Astrocyte (in vitro differentiated cells and primary cell): ENCODE results near the gene KCTD20. TPM values are rescaled to one million over a fixed set of nuclear protein-coding genes. Genes with fewer than 3 reads are reported as not detected.

Experiments used
- DNase-seq: peaks from one replicate; pipeline ENCODE4 v3.0.0-alpha.2; 2010; ENCODE audit warnings: low read depth
- FAIRE-seq: peaks from 2 replicates; lab custom pipeline; 2011; peaks lifted over from hg19 to GRCh38; lab: Jason Lieb, UNC
- H2AFZ ChIP-seq: 2 replicates; pipeline ENCODE4 v1.6.0; 2012; ENCODE audit warnings: low read depth, low read length, inconsistent platforms
- H3K27ac ChIP-seq: 2 replicates; pipeline ENCODE4 v1.5.1; 2011; ENCODE audit warnings: low read depth, low read length, inconsistent platforms
- H3K27me3 ChIP-seq: 2 replicates; pipeline ENCODE4 v1.6.0; 2011; ENCODE audit warnings: low read length, inconsistent platforms; ENCODE audit not compliant: insufficient read depth
- H3K36me3 ChIP-seq: 2 replicates; pipeline ENCODE4 v1.5.1; 2011; ENCODE audit warnings: low read length, inconsistent platforms; ENCODE audit not compliant: insufficient read depth
- H3K4me1 ChIP-seq: 2 replicates; pipeline ENCODE4 v1.5.1; 2011; ENCODE audit warnings: low read length, inconsistent platforms; ENCODE audit not compliant: insufficient read depth
- H3K4me2 ChIP-seq: 2 replicates; pipeline ENCODE4 v1.6.0; 2012; ENCODE audit warnings: low read length, inconsistent platforms
- H3K4me3 ChIP-seq: 2 replicates; pipeline ENCODE4 v1.5.1; 2011; ENCODE audit warnings: low read depth, mild to moderate bottlenecking, low read length, inconsistent platforms; ENCODE audit not compliant: insufficient read depth
- H3K79me2 ChIP-seq: 2 replicates; pipeline ENCODE4 v1.6.0; 2012; ENCODE audit warnings: mild to moderate bottlenecking, low read length, inconsistent platforms; ENCODE audit not compliant: insufficient read depth
- H3K9ac ChIP-seq: 2 replicates; pipeline ENCODE4 v1.6.0; 2012; ENCODE audit warnings: mild to moderate bottlenecking, low read length, inconsistent platforms
- H3K9me3 ChIP-seq: 2 replicates; pipeline ENCODE4 v1.5.1; 2012; ENCODE audit warnings: low read depth, mild to moderate bottlenecking, low read length, inconsistent platforms; ENCODE audit not compliant: insufficient read depth
- H4K20me1 ChIP-seq: 2 replicates; pipeline ENCODE4 v1.6.0; 2012; ENCODE audit warnings: low read length, inconsistent platforms; ENCODE audit not compliant: insufficient read depth
- H3K27ac Mint-ChIP-seq: one replicate; pipeline ENCODE4 v1.8.0; 2021; ENCODE audit warnings: mild to moderate bottlenecking, mixed read lengths; ENCODE audit not compliant: unreplicated experiment
- H3K27me3 Mint-ChIP-seq: one replicate; pipeline ENCODE4 v1.8.0; 2021; ENCODE audit warnings: low read depth, mixed read lengths; ENCODE audit not compliant: unreplicated experiment
- H3K36me3 Mint-ChIP-seq: one replicate; pipeline ENCODE4 v1.8.0; 2021; ENCODE audit warnings: low read depth, mixed read lengths; ENCODE audit not compliant: unreplicated experiment
- H3K4me1 Mint-ChIP-seq: one replicate; pipeline ENCODE4 v1.8.0; 2021; ENCODE audit warnings: low read depth, mixed read lengths; ENCODE audit not compliant: unreplicated experiment
- H3K4me3 Mint-ChIP-seq: one replicate; pipeline ENCODE4 v1.8.0; 2021; ENCODE audit warnings: mild to moderate bottlenecking, moderate library complexity, mixed read lengths; ENCODE audit not compliant: unreplicated experiment
- H3K9me3 Mint-ChIP-seq: one replicate; pipeline ENCODE4 v1.8.0; 2021; ENCODE audit warnings: mild to moderate bottlenecking, mixed read lengths; ENCODE audit not compliant: unreplicated experiment
- EZH2 ChIP-seq: IDR thresholded peaks from 2 replicates; pipeline ENCODE4 v1.6.1; 2012; ENCODE audit warnings: mild to moderate bottlenecking, low read length, inconsistent platforms; ENCODE audit not compliant: insufficient read depth
- total RNA-seq: library from RNA; stranded (reverse); gene quantifications from 2 replicates; pipeline ENCODE4 v1.2.1, GENCODE V29; 2021
- TF ChIP-seq, protein P1 (sequence below): IDR thresholded peaks from 2 replicates; pipeline ENCODE4 v1.5.1; 2011; ENCODE audit warnings: low read depth, mild to moderate bottlenecking, inconsistent platforms, low read length, moderate library complexity; ENCODE audit not compliant: insufficient read depth

KCTD20 gene
- total RNA-seq, 1 donor from 2014 or later, result 56.7 TPM

DNA sequence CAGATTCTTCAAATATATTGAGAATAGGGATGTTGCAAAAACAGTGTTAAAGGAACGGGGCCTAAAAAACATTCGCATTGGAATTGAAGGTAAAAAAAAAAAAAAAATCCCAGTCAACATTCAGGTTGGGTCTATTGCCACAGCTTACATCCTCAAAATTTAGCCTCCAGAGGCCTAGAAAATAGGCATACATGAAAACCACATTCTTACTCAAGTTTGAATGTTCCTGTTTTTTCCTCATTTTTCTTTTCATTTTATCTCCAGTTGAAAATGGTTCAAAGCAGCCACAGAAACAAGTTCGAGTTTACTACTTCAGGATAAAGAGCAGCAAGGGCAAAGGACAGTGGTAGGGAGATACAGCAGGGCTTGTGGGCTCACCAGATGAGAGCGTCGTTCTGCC is 41.9 kb downstream of the KCTD20 start:
- no peaks in the 10 kb centered on the region for H3K79me2 ChIP-seq
- TF ChIP-seq EZH2, result no peak
- TF ChIP-seq, protein P1, sequence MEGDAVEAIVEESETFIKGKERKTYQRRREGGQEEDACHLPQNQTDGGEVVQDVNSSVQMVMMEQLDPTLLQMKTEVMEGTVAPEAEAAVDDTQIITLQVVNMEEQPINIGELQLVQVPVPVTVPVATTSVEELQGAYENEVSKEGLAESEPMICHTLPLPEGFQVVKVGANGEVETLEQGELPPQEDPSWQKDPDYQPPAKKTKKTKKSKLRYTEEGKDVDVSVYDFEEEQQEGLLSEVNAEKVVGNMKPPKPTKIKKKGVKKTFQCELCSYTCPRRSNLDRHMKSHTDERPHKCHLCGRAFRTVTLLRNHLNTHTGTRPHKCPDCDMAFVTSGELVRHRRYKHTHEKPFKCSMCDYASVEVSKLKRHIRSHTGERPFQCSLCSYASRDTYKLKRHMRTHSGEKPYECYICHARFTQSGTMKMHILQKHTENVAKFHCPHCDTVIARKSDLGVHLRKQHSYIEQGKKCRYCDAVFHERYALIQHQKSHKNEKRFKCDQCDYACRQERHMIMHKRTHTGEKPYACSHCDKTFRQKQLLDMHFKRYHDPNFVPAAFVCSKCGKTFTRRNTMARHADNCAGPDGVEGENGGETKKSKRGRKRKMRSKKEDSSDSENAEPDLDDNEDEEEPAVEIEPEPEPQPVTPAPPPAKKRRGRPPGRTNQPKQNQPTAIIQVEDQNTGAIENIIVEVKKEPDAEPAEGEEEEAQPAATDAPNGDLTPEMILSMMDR, result no peak
- H3K4me2 ChIP-seq, result no peak overlapping the region
- no peak overlapping the region for H3K27ac Mint-ChIP-seq
- FAIRE-seq (no peak), DNase-seq (no peak)
- peaks cover 38% of the 10 kb centered on the region for H3K36me3 ChIP-seq
- H3K27ac ChIP-seq, result no peak overlapping the region
- no peaks in the 10 kb centered on the region for H3K9me3 ChIP-seq
- no peak overlapping the region for H2AFZ ChIP-seq
- no peaks in the 10 kb centered on the region for H3K27me3 Mint-ChIP-seq
- H3K9ac ChIP-seq, result no peak overlapping the region
- peaks cover 31% of the 10 kb centered on the region for H4K20me1 ChIP-seq
- H3K36me3 Mint-ChIP-seq, result peaks cover 21% of the 10 kb centered on the region
- H3K4me3 Mint-ChIP-seq, result no peak overlapping the region
- H3K9me3 Mint-ChIP-seq, result no peaks in the 10 kb centered on the region
- H3K4me1 ChIP-seq, result peaks cover 16% of the 10 kb centered on the region
- H3K4me1 Mint-ChIP-seq, result peaks cover 10% of the 10 kb centered on the region
- no peaks in the 10 kb centered on the region for H3K27me3 ChIP-seq
- no peak overlapping the region for H3K4me3 ChIP-seq

DNA sequence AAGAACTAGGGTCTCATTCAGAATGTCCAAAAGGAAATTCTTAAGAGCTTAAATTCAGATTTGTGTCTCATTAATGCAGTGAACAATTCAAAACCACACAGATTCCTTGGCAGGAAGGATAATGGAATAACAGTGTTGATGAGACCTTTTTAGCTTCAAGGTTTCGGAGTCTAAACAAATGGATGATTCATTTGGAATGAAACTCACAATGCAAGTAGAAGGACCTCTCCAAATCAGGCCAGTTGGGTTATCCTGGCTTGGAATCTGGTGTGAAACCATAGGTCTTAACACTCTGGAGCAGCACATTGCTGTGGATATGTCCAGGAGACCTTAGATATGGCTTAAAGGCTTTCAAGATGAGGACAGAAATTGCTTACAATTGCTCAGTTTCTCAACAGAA is 44.9 kb downstream of the KCTD20 start:
- TF ChIP-seq, protein P1, result no peak
- TF ChIP-seq EZH2, result no peak
- Histone ChIP-seq H3K4me3 (no peak overlapping the region), H3K36me3 (peaks cover 18% of the 10 kb centered on the region), H3K79me2 (no peaks in the 10 kb centered on the region), H3K4me1 (peaks cover 16% of the 10 kb centered on the region), H3K27me3 (no peaks in the 10 kb centered on the region), H3K9me3 (no peaks in the 10 kb centered on the region), H3K27ac (no peak overlapping the region), H4K20me1 (peaks cover 38% of the 10 kb centered on the region), H3K9ac (no peak overlapping the region), H3K4me2 (peak overlapping the region; percentile 24), H2AFZ (no peak overlapping the region)
- Mint-ChIP-seq H3K27ac (no peak overlapping the region), H3K36me3 (peaks cover 13% of the 10 kb centered on the region), H3K27me3 (no peaks in the 10 kb centered on the region), H3K4me3 (no peak overlapping the region), H3K9me3 (no peaks in the 10 kb centered on the region), H3K4me1 (peaks cover 12% of the 10 kb centered on the region)
- peak; percentile 85 for DNase-seq
- peak; percentile 88 for FAIRE-seq

DNA sequence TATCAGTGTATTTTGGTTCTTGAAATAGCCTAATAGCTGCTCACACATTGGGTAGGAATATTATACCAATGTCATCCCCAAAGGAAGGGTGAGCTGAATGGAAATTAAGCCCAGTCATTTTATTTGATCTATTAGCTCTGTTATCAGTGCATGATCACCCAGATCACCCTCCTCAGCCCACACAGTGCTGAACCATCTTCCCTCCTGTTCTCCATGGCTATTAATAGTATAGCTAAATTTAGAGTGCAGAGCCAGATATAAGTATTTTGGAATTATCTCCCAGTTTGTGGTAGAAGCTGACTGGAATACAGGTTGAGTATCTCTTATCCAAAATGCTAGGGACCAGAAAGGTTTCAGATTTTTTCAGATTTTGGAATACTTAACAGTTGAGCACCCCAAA is 45.4 kb downstream of the KCTD20 start:
- Mint-ChIP-seq H3K36me3 (peaks cover 13% of the 10 kb centered on the region), H3K27ac (no peak overlapping the region), H3K4me3 (no peak overlapping the region), H3K27me3 (no peaks in the 10 kb centered on the region), H3K9me3 (no peaks in the 10 kb centered on the region), H3K4me1 (peaks cover 12% of the 10 kb centered on the region)
- no peak for FAIRE-seq
- Histone ChIP-seq H3K4me1 (peaks cover 16% of the 10 kb centered on the region), H3K9me3 (no peaks in the 10 kb centered on the region), H3K27ac (no peak overlapping the region), H3K79me2 (no peaks in the 10 kb centered on the region), H3K36me3 (peaks cover 18% of the 10 kb centered on the region), H3K4me3 (no peak overlapping the region), H3K4me2 (peak overlapping the region; percentile 24), H3K9ac (no peak overlapping the region), H2AFZ (no peak overlapping the region), H4K20me1 (peaks cover 39% of the 10 kb centered on the region), H3K27me3 (no peaks in the 10 kb centered on the region)
- no peak for DNase-seq
- no peak for TF ChIP-seq EZH2
- TF ChIP-seq, protein P1, result no peak
